Upper lobe of left lung (tissue), 4 donors: ENCODE results near the gene CAMK4.

Source experiments
- CTCF ChIP-seq, 6 experiments: fragments of 450-650 bp in 4 of 6; fragments of 200-600 bp in 2 of 6; sonication (generic) in 2 of 6; IDR thresholded peaks; one replicate each; pipeline ENCODE4 v1.5.1; 2016 to 2019; ENCODE audit warnings: antibody characterized with exemption in 6 of 6
- EP300 ChIP-seq, 4 donors: sonication (generic); formaldehyde crosslinking; IDR thresholded peaks; one replicate each; pipeline ENCODE4 v1.5.1; 2017; ENCODE audit warnings: antibody characterized with exemption in 4 of 4, control low read depth in 2 of 4
- POLR2A ChIP-seq, 4 donors: fragments of 450-650 bp; IDR thresholded peaks; one replicate each; pipeline ENCODE4 v1.5.1; 2016 to 2017; ENCODE audit warnings: antibody characterized with exemption in 4 of 4, mild to moderate bottlenecking in 2 of 4
- POLR2AphosphoS5 ChIP-seq, 2 donors: sonication (generic); formaldehyde crosslinking; IDR thresholded peaks; one replicate each; pipeline ENCODE4 v1.5.1; 2017; ENCODE audit warnings: antibody characterized with exemption in 2 of 2

- no peak for TF ChIP-seq EP300 (IDR thresholded peaks at IDR 0.05)
- TF ChIP-seq CTCF (IDR thresholded peaks at IDR 0.05) = no peak
- TF ChIP-seq POLR2AphosphoS5 (IDR thresholded peaks at IDR 0.05) = no peak
- TF ChIP-seq POLR2A (IDR thresholded peaks at IDR 0.05) = no peak
Observed at GRCh38 chr5:111412593-111412992, 188.4 kb downstream of the CAMK4 start.
